ENCODE measurements around the gene LRMDA.

The LRMDA gene

GRCh38 chr10:75414527-75414926 lies 16.9 kb upstream of the LRMDA start:
- no peak for DNase-seq (ENCODE audit: low read depth)
- TF ChIP-seq, protein P1, sequence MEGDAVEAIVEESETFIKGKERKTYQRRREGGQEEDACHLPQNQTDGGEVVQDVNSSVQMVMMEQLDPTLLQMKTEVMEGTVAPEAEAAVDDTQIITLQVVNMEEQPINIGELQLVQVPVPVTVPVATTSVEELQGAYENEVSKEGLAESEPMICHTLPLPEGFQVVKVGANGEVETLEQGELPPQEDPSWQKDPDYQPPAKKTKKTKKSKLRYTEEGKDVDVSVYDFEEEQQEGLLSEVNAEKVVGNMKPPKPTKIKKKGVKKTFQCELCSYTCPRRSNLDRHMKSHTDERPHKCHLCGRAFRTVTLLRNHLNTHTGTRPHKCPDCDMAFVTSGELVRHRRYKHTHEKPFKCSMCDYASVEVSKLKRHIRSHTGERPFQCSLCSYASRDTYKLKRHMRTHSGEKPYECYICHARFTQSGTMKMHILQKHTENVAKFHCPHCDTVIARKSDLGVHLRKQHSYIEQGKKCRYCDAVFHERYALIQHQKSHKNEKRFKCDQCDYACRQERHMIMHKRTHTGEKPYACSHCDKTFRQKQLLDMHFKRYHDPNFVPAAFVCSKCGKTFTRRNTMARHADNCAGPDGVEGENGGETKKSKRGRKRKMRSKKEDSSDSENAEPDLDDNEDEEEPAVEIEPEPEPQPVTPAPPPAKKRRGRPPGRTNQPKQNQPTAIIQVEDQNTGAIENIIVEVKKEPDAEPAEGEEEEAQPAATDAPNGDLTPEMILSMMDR (conservative IDR thresholded peaks at IDR 0.05; ENCODE audit: low read depth, low read length) = no peak
- H3K4me3 ChIP-seq (ENCODE audit: low read length) = no peak overlapping the region

DNA sequence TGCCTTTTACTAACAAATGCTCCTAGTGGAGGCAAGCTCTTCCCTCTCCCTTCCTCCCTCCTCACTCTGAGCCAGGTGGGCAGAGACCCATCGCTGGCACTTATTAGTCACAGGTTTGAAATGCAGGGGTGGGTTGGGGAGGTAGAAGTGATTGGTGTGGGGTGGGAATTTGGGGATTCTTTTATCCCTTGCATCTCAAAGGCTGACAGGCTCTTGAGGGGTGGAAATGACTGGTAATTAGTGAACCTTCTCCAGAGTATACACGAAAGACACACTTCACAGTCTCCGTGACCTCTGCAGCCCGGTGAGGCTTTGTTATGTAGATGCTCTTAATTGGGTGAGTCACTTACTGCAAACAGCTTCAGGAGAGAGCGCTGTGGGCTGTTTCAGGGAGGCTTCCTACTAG lies 13.9 kb upstream of the LRMDA start:
- no peak for DNase-seq (ENCODE audit: low read depth)
- TF ChIP-seq, protein P1 (conservative IDR thresholded peaks at IDR 0.05; ENCODE audit: low read depth, low read length) = no peak
- H3K4me3 ChIP-seq (ENCODE audit: low read length) = no peak overlapping the region

DNA sequence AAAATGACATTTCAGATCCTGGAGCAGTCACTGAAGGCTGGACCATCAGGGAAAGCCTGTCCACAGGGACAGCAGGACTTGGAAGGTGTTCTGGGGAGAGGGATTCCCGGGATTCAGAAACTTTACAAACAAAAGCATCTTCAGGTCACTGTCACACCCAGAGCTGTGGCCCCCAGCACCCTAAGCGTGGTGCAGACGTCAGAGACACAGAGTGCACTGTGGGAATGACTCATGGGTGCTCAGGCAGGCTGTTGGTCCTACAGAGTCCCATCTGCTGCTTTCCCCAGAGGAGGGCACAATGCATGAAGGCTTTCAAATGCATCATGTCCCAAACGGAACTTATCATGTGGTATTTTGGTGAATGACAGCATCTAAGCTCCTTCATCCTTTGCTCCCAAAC lies 13.1 kb upstream of the LRMDA start:
- H3K4me3 ChIP-seq (ENCODE audit: low read length) = no peak overlapping the region
- TF ChIP-seq, protein P1 (conservative IDR thresholded peaks at IDR 0.05; ENCODE audit: low read depth, low read length) = no peak

DNA sequence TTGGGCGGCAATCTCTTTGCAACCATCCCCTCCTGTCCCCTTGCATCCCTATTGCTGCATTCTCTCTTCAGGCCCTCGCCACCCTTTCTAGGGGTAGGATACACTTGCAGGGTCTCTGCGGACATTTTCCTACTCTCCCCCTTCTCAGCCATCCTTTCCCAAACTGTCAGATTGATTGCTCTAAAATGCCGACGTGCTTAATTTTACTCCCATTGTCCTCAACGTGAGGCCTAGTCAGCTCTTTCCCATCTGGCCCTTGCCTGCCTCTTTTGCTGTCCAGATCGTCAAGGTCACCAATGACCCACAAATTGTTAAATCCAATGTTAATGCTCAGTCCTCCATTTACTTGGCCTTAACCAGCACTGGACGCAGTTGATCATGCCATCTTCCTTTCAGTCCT lies 12.7 kb upstream of the LRMDA start:
- TF ChIP-seq, protein P1 (conservative IDR thresholded peaks at IDR 0.05; ENCODE audit: low read depth, low read length) = no peak
- no peak for DNase-seq (ENCODE audit: low read depth)
- H3K4me3 ChIP-seq (ENCODE audit: low read length) = no peak overlapping the region

More for the DNA sequence above, 13.1 kb upstream of the LRMDA start:
- no peak for DNase-seq (ENCODE audit: low read depth)

- no peak overlapping the region for H3K4me3 ChIP-seq (ENCODE audit: low read length)
- no peak for DNase-seq (ENCODE audit: low read depth)
- TF ChIP-seq, protein P1 (conservative IDR thresholded peaks at IDR 0.05; ENCODE audit: low read depth, low read length) = no peak
Observed at GRCh38 chr10:75422913-75423312, 8.5 kb upstream of the LRMDA start.

- no peak for DNase-seq (ENCODE audit: low read depth)
- H3K4me3 ChIP-seq (ENCODE audit: low read length) = no peak overlapping the region
- TF ChIP-seq, protein P1 (conservative IDR thresholded peaks at IDR 0.05; ENCODE audit: low read depth, low read length) = no peak
Observed at GRCh38 chr10:75424571-75424970, 6.9 kb upstream of the LRMDA start.

DNA sequence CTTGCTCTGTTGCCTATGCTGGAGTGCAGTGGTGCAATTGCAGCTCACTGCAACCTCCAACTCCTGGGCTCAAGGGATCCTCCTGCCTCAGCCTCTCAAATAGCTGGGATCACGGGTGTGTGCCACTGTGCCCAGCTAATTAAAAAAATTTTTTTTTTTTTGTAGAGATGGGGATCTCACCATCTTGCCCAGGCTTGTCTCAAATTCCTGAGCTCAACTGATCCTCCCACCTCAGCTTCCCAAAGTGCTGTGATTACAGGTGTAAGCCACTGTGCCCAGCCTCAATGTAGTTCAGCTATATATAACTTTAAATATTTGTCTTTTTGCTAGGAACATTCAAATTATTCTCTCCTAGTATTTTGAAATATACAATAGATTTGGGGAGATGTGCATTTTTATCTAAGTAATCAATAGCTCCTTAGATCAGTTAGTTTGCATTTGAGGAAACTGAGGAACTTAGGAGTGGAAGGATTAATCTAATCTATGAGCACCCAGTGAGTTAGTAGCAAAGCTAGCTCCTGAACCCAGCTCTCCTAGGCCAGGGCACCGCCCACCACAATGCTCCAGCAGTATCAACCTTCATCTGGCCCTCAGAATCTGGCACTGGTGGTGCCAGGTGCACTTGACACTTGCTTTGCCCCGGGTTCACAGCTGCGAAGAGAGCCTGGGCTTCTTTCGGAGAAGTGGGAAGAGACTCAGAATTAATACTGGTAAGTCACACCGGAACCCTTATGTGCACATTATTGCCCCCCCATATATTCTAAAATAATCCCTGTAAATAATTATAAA lies 5.9 kb upstream of the LRMDA start:
- TF ChIP-seq, protein P1 (conservative IDR thresholded peaks at IDR 0.05; ENCODE audit: low read depth, low read length) = no peak
- no peak overlapping the region for H3K4me3 ChIP-seq (ENCODE audit: low read length)
- DNase-seq (ENCODE audit: low read depth) = no peak
